SK-N-SH (cell line): ENCODE data around the gene CHPF2. TPM values are rescaled to one million over a fixed set of nuclear protein-coding genes. Genes with fewer than 3 reads are reported as not detected.

Experiments used
- CTCF ChIA-PET: fragments of 300-600, 350-600 bp; formaldehyde crosslinking; extraction: SDS; loops from one replicate; lab custom pipeline; 2021; lab: Yijun Ruan, JAX
- POLR2A ChIA-PET: fragments of 350-600 bp; sonication (Branson Sonifier 250); formaldehyde crosslinking; extraction: SDS; loops from one replicate; lab custom pipeline; 2020; ENCODE audit warnings: antibody characterized with exemption, inconsistent platforms; lab: Yijun Ruan, JAX
- DNase-seq: peaks from one replicate; pipeline ENCODE4 v3.0.0; 2012
- H2AFZ ChIP-seq: fragments of 200-600 bp; sonication (generic); 2 replicates; pipeline ENCODE4 v1.8.1; 2016; ENCODE audit warnings: antibody characterized with exemption, mild to moderate bottlenecking, low read depth
- H3F3A ChIP-seq: fragments of 200-600 bp; sonication (generic); replicated peaks from 2 replicates; pipeline ENCODE3; 2016; ENCODE audit warnings: antibody characterized with exemption, mild to moderate bottlenecking; ENCODE audit not compliant: insufficient read depth
- H3K27ac ChIP-seq, 2 experiments: fragments of 200-500 bp in 1 of 2; fragments of 200-600 bp in 1 of 2; sonication (Bioruptor generic) in 1 of 2; sonication (generic), shearing (Covaris generic) in 1 of 2; 2 replicates each; pipeline versions ENCODE4 v1.5.1 to v1.6.1; 2014 to 2016; ENCODE audit warnings: low read depth in 2 of 2, inconsistent platforms in 1 of 2, low read length in 1 of 2, mild to moderate bottlenecking in 1 of 2, mixed read lengths in 1 of 2
- H3K27me3 ChIP-seq: fragments of 200-600 bp; sonication (generic), shearing (Covaris generic); 2 replicates; pipeline ENCODE4 v1.6.1; 2016; ENCODE audit warnings: mixed run types; ENCODE audit not compliant: insufficient read depth
- H3K36me3 ChIP-seq, 2 experiments: fragments of 200-500 bp in 1 of 2; fragments of 200-600 bp in 1 of 2; sonication (Bioruptor generic) in 1 of 2; sonication (generic) in 1 of 2; replicated peaks in 1 of 2; 2 replicates each; pipeline versions ENCODE3 to v1.5.1; 2014 to 2016; ENCODE audit warnings: low read length in 1 of 2, mild to moderate bottlenecking in 1 of 2; ENCODE audit not compliant: insufficient read depth in 2 of 2, control insufficient read depth in 1 of 2
- H3K4me1 ChIP-seq, 2 experiments: fragments of 200-500 bp in 1 of 2; fragments of 200-600 bp in 1 of 2; sonication (Bioruptor generic) in 1 of 2; sonication (generic), shearing (Covaris generic) in 1 of 2; 2 replicates each; pipeline versions ENCODE4 v1.5.1 to v1.6.1; 2014 to 2016; ENCODE audit warnings: low read depth in 1 of 2, low read length in 1 of 2, mixed run types in 1 of 2; ENCODE audit not compliant: insufficient read depth in 2 of 2, control insufficient read depth in 1 of 2
- H3K4me2 ChIP-seq: fragments of 200-600 bp; sonication (generic), shearing (Covaris generic); 2 replicates; pipeline ENCODE4 v1.6.1; 2017; ENCODE audit warnings: mixed run types
- H3K4me3 ChIP-seq, 2 experiments: fragments of 200-500 bp in 1 of 2; fragments of 200-600 bp in 1 of 2; sonication (Bioruptor generic) in 1 of 2; sonication (generic), shearing (Covaris generic) in 1 of 2; 2 replicates each; pipeline versions ENCODE4 v1.5.1 to v1.8.1; 2014 to 2016; ENCODE audit warnings: low read depth in 2 of 2, inconsistent platforms in 1 of 2, low read length in 1 of 2, mild to moderate bottlenecking in 1 of 2, mixed read lengths in 1 of 2, moderate library complexity in 1 of 2
- H3K79me2 ChIP-seq: fragments of 200-600 bp; sonication (generic); 2 replicates; pipeline ENCODE4 v1.8.1; 2017; ENCODE audit warnings: mild to moderate bottlenecking; ENCODE audit not compliant: insufficient read depth
- H3K9ac ChIP-seq: fragments of 200-600 bp; sonication (generic); 2 replicates; pipeline ENCODE4 v1.6.1; 2017; ENCODE audit warnings: mixed run types
- H3K9me2 ChIP-seq: fragments of 200-600 bp; sonication (generic); 2 replicates; pipeline ENCODE4 v1.6.1; 2017; ENCODE audit warnings: mixed run types
- H3K9me3 ChIP-seq: fragments of 200-600 bp; sonication (generic); 2 replicates; pipeline ENCODE4 v1.6.1; 2017; ENCODE audit warnings: mixed run types, mild to moderate bottlenecking, moderate library complexity
- H4K20me1 ChIP-seq: fragments of 200-600 bp; sonication (generic); 2 replicates; pipeline ENCODE4 v1.6.1; 2017; ENCODE audit warnings: mild to moderate bottlenecking, mixed run types; ENCODE audit not compliant: insufficient read depth
- EP300 ChIP-seq, 2 experiments: IDR thresholded peaks; 2 replicates each; pipeline versions ENCODE4 v1.4.0 to v1.6.1; 2012; ENCODE audit warnings: borderline replicate concordance in 1 of 2, low read depth in 1 of 2, low read length in 1 of 2
- EZH2phosphoT487 ChIP-seq: fragments of 200-600 bp; sonication (generic); IDR thresholded peaks from 2 replicates; pipeline ENCODE4 v1.6.1; 2017; ENCODE audit warnings: low read depth, mixed run types, mild to moderate bottlenecking, antibody characterized with exemption, moderate library complexity, borderline replicate concordance
- NFIC ChIP-seq: IDR thresholded peaks from 2 replicates; pipeline ENCODE4 v1.4.0; 2012; ENCODE audit warnings: borderline replicate concordance
- RCOR1 ChIP-seq: fragments of 150-350 bp; IDR thresholded peaks from 2 replicates; pipeline ENCODE4 v1.6.1; 2017; ENCODE audit warnings: antibody characterized with exemption, low read length
- RXRA ChIP-seq: IDR thresholded peaks from 2 replicates; pipeline ENCODE4 v1.4.0; 2012; ENCODE audit warnings: low read depth, mild to moderate bottlenecking, borderline replicate concordance
- TAF1 ChIP-seq: IDR thresholded peaks from 2 replicates; pipeline ENCODE4 v1.6.1; 2012; ENCODE audit warnings: low read depth, mild to moderate bottlenecking, low read length, moderate library complexity, borderline replicate concordance
- TEAD4 ChIP-seq: IDR thresholded peaks from 2 replicates; pipeline ENCODE4 v1.4.0; 2012; ENCODE audit warnings: mild to moderate bottlenecking, borderline replicate concordance; ENCODE audit not compliant: insufficient read depth
- WGBS: methylation state at CpG from one replicate; pipeline ENCODE4 v1.1.6; 2017; ENCODE audit warnings: low lambda C conversion rate; 5-methylcytosine and 5-hydroxymethylcytosine counted together
- polyA plus RNA-seq, 3 experiments: library from polyadenylated mRNA; depleted of rRNA; stranded (reverse); fragments of >200 nt; gene quantifications; 2 replicates each; pipeline ENCODE4 v1.2.3, GENCODE V29; 2012
- TF ChIP-seq, protein P1 (sequence below): IDR thresholded peaks from 2 replicates; pipeline ENCODE4 v1.6.1; 2012; ENCODE audit warnings: mild to moderate bottlenecking, low read depth, low read length, moderate library complexity
- TF ChIP-seq, protein P2 (sequence below): fragments of 150-350 bp; IDR thresholded peaks from 2 replicates; pipeline ENCODE4 v1.6.1; 2017; ENCODE audit warnings: antibody characterized with exemption, low read length, low read depth, borderline replicate concordance
- TF ChIP-seq, protein P3 (sequence below): IDR thresholded peaks from 2 replicates; pipeline ENCODE4; 2012
- TF ChIP-seq, protein P4 (sequence below): fragments of 200-600 bp; sonication (generic); IDR thresholded peaks from 2 replicates; pipeline ENCODE4 v1.6.1; 2017; ENCODE audit warnings: antibody characterized with exemption, mild to moderate bottlenecking, moderate library complexity

The CHPF2 gene
- polyA plus RNA-seq, 1 of the 3 experiments (the other 2 are of a cell fraction) = 68.6 TPM

DNA sequence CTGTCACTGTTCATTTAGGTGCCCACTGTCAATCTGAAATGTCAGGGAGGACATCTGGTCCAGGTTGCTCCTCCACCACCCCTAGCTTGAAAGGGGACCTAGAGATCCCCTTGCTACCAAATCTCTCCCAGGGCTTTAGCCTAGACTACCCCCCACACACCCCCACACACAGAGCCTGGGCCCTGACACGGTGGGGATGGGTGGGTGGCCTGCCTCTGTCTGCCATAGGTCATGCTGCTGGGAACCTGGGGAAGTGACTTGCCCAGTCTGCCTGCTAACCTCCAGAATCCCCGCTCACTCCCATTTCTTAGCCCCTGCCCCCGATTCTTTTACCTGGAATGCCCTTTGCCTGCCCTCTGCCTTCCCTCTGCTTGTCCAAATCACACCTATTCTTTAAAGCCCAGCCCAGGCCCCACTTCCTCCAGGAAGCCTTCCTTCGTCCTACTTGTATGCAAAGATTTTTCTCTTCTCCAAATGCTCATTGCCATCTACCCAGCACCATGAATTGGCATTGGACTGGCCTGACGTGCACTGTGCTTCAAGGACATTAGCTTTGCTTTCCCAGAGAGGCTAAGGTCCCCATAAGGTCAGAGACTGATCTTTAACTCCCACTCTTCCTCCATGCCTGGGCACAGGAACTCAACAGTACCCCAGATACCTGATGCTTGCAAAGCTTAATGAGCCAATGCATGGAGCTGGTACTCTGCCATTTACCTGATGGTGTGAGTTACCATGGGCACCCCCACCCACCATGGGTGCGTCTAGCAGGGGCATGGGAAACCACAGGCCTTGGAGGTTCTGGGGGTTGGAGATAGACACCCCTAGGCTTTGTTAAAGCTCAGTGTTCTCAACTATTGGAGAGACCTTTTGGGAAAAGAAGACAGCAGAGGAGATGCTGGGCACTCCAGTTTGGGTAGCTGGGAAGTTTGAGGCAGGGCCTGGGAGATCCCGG, 18.2 kb downstream of the CHPF2 start (continued):
- TF ChIP-seq, protein P1, sequence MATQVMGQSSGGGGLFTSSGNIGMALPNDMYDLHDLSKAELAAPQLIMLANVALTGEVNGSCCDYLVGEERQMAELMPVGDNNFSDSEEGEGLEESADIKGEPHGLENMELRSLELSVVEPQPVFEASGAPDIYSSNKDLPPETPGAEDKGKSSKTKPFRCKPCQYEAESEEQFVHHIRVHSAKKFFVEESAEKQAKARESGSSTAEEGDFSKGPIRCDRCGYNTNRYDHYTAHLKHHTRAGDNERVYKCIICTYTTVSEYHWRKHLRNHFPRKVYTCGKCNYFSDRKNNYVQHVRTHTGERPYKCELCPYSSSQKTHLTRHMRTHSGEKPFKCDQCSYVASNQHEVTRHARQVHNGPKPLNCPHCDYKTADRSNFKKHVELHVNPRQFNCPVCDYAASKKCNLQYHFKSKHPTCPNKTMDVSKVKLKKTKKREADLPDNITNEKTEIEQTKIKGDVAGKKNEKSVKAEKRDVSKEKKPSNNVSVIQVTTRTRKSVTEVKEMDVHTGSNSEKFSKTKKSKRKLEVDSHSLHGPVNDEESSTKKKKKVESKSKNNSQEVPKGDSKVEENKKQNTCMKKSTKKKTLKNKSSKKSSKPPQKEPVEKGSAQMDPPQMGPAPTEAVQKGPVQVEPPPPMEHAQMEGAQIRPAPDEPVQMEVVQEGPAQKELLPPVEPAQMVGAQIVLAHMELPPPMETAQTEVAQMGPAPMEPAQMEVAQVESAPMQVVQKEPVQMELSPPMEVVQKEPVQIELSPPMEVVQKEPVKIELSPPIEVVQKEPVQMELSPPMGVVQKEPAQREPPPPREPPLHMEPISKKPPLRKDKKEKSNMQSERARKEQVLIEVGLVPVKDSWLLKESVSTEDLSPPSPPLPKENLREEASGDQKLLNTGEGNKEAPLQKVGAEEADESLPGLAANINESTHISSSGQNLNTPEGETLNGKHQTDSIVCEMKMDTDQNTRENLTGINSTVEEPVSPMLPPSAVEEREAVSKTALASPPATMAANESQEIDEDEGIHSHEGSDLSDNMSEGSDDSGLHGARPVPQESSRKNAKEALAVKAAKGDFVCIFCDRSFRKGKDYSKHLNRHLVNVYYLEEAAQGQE = no peak
- TF ChIP-seq, protein P2, sequence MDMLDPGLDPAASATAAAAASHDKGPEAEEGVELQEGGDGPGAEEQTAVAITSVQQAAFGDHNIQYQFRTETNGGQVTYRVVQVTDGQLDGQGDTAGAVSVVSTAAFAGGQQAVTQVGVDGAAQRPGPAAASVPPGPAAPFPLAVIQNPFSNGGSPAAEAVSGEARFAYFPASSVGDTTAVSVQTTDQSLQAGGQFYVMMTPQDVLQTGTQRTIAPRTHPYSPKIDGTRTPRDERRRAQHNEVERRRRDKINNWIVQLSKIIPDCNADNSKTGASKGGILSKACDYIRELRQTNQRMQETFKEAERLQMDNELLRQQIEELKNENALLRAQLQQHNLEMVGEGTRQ = no peak
- TF ChIP-seq RXRA (no peak), RCOR1 (no peak), TEAD4 (no peak), EP300 (IDR thresholded peaks at IDR 0.05; ENCODE audit: borderline replicate concordance in 1 of 2, low read depth in 1 of 2, low read length in 1 of 2) (no peak), NFIC (no peak), EZH2phosphoT487 (no peak)
- TF ChIP-seq, protein P3, sequence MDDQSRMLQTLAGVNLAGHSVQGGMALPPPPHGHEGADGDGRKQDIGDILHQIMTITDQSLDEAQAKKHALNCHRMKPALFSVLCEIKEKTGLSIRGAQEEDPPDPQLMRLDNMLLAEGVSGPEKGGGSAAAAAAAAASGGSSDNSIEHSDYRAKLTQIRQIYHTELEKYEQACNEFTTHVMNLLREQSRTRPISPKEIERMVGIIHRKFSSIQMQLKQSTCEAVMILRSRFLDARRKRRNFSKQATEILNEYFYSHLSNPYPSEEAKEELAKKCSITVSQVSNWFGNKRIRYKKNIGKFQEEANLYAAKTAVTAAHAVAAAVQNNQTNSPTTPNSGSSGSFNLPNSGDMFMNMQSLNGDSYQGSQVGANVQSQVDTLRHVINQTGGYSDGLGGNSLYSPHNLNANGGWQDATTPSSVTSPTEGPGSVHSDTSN = no peak

DNA sequence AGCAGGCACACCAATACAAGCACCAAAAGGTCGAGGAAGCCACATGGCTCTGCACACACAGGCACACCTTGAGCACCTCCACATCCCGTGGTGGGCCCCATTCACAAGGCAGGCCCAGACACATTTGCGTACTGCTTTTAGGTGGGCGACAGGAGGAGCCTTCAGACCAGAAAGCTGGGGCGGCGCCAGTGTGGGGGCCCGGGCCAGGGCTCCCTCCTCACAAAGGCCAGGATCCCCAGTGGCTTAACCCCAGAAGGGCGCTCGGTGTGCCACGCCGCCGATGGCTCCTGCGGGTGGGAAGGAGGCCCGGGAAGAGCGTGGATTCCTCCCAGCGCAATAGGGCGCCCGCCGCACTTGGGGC, 19.0 kb downstream of the CHPF2 start:
- DNase-seq = no peak
- Histone ChIP-seq H3K27me3 (no peaks in the 10 kb centered on the region), H2AFZ (peak overlapping the region; percentile 91)
- TF ChIP-seq, protein P4, sequence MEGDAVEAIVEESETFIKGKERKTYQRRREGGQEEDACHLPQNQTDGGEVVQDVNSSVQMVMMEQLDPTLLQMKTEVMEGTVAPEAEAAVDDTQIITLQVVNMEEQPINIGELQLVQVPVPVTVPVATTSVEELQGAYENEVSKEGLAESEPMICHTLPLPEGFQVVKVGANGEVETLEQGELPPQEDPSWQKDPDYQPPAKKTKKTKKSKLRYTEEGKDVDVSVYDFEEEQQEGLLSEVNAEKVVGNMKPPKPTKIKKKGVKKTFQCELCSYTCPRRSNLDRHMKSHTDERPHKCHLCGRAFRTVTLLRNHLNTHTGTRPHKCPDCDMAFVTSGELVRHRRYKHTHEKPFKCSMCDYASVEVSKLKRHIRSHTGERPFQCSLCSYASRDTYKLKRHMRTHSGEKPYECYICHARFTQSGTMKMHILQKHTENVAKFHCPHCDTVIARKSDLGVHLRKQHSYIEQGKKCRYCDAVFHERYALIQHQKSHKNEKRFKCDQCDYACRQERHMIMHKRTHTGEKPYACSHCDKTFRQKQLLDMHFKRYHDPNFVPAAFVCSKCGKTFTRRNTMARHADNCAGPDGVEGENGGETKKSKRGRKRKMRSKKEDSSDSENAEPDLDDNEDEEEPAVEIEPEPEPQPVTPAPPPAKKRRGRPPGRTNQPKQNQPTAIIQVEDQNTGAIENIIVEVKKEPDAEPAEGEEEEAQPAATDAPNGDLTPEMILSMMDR = 0 out of 2 replicates have a peak, but pooled peaks have one; percentile 11
- no peak for TF ChIP-seq TAF1
- TF ChIP-seq, all 33 proteins: peak for 1
- Histone ChIP-seq H3K36me3 (no peaks in the 10 kb centered on the region), H3K27ac (peak overlapping the region; percentile 64 to 81), H3F3A (peaks cover 18% of the 10 kb centered on the region), H3K79me2 (peaks cover 12% of the 10 kb centered on the region; the same call in 1 of the 2 replicates), H3K9me2 (no peaks in the 10 kb centered on the region), H3K4me1 (peaks cover 36 to 48% of the 10 kb centered on the region in 2 experiments; a peak in 3 of 4 replicates), H3K9me3 (no peaks in the 10 kb centered on the region), H3K4me3 (peak overlapping the region; percentile 56 to 87), H4K20me1 (no peaks in the 10 kb centered on the region), H3K4me2 (peak overlapping the region; percentile 90), H3K9ac (peak overlapping the region; percentile 69)
- POLR2A ChIA-PET = interaction anchor here (1.0 to 2.0 kb wide), 7 partner anchors 8 to 31 kb away, joined by 3 to 8 read pairs (median 4); partner anchors contain the start of genes ABCF2 and CHPF2
- CTCF ChIA-PET = interaction anchor here (0.8 to 3.0 kb wide), 12 partner anchors 8 to 627 kb away, joined by 3 to 22 read pairs (median 6); no protein-coding TSS in a partner anchor
- 31% methylated on average over 7 of the region's 19 CpGs for WGBS
